Heart left ventricle (tissue), 13 donors: Measurements from ENCODE around the gene MYL4.

Source experiments
- POLR2A ChIP-seq, 2 donors: fragments of 450-650 bp; IDR thresholded peaks; one replicate each; pipeline ENCODE4 v1.6.1; 2017; ENCODE audit warnings: antibody characterized with exemption in 2 of 2, mild to moderate bottlenecking in 2 of 2, moderate library complexity in 2 of 2
- TF ChIP-seq, protein P1 (sequence below), 12 donors: fragments of 200-600 bp; sonication (generic) in 4 of 12; IDR thresholded peaks; one replicate each; pipeline versions ENCODE4 v1.5.0 to v1.8.0; 2018 to 2022; ENCODE audit warnings: antibody characterized with exemption in 12 of 12, mild to moderate bottlenecking in 5 of 12
- donor health status: ischemic (EF 13 %, LVEDD 7.1; RV severe dilation, severe dysfunction).
- donor health status: DM: no; HTN: yes; CAD: no.
- donor health status: DM: no; HTN: no; CAD: no.
- donor health status: ischemic (EF 25% LVEDD 6.9; RV normal size, moderate dysfunction).
- donor health status: ischemic (EF 25% LVEDD 5.7; RV mildly dilated, moderate dysfunction).
- donor health status: ischemic (EF 35%, LVEDD 5.7; RV mildly dilated, moderate dysfunction).
- donor health status: nonischemic (EF 11% LVEDD 7.7; RV severe dilation, severe dysfunction).
- donor health status: DM: yes; HTN: yes; CAD: no.
- donor health status: PGD.
- donor health status: ischemic (EF 29% LVEDD 5.4; RV normal size, mild dysfunction).
- donor health status: nonischemic (EF 23%, LVEDD 6.1; RV moderate dilation, normal function).

DNA sequence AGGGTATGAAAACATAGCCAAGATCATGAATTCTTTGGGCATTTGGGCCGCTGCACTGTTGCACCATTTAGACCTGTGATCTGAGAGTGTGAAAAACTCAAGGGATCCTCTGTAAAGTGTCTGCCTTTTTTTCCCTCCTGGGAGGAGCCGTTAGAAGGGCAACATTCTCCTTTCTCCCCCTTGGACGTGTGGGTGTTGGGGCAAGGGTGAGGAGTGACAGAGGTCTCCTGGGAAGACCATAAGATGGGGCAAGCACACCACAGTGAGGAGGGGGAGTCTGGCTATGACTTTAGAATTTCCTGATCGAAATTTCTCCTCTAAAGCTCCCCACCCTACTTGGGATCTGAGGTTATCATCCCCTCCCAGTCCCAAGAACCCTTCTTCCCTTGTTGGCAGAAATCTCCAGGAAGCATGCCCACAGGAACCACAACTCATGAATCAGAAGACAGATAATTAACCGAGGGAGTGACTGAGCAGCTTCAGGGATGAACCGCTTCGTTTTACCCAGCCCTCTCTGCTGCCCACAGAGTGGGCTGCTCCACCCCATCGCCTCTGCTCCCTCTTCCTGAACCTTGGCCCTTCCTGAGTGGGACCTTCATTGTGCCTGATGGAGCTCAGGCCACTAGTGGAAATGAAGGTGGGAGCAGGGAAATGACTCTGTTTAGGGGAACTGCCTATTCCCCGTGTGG is 48.6 kb downstream of the MYL4 start:
- TF ChIP-seq, protein P1, sequence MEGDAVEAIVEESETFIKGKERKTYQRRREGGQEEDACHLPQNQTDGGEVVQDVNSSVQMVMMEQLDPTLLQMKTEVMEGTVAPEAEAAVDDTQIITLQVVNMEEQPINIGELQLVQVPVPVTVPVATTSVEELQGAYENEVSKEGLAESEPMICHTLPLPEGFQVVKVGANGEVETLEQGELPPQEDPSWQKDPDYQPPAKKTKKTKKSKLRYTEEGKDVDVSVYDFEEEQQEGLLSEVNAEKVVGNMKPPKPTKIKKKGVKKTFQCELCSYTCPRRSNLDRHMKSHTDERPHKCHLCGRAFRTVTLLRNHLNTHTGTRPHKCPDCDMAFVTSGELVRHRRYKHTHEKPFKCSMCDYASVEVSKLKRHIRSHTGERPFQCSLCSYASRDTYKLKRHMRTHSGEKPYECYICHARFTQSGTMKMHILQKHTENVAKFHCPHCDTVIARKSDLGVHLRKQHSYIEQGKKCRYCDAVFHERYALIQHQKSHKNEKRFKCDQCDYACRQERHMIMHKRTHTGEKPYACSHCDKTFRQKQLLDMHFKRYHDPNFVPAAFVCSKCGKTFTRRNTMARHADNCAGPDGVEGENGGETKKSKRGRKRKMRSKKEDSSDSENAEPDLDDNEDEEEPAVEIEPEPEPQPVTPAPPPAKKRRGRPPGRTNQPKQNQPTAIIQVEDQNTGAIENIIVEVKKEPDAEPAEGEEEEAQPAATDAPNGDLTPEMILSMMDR (IDR thresholded peaks at IDR 0.05) = no peak
- no peak for TF ChIP-seq POLR2A (IDR thresholded peaks at IDR 0.05)
